HG03064 (cell line): ENCODE results near the gene PNPLA1.

Source experiments
- ATAC-seq: cut with Tn5 transposase; IDR thresholded peaks from one replicate; pipeline ENCODE4 v1.9.1; 2021; ENCODE audit warnings: low read depth; ENCODE audit not compliant: unreplicated experiment

The PNPLA1 gene

GRCh38 chr6:36269834-36270705 lies at the start of gene PNPLA1:
PNPLA1 (plus strand) TSS chr6:36270060; CDS start chr6:36270460, 400 bp downstream.
- no peak for ATAC-seq

GRCh38 chr6:36220226-36220625 lies 49.6 kb upstream of the PNPLA1 start:
- no peak for ATAC-seq

- ATAC-seq: no peak
These were observed 48.2 kb upstream of the PNPLA1 start for GRCh38 chr6:36221674-36222073.

- ATAC-seq: no peak
These were observed 46.9 kb upstream of the PNPLA1 start for GRCh38 chr6:36222924-36223323.

- no peak for ATAC-seq
These were observed 46.2 kb upstream of the PNPLA1 start for GRCh38 chr6:36223706-36224105.

- no peak for ATAC-seq
These were observed 44.9 kb upstream of the PNPLA1 start for GRCh38 chr6:36224918-36225461.

- no peak for ATAC-seq
These were observed 43.3 kb upstream of the PNPLA1 start for GRCh38 chr6:36226438-36227047.

GRCh38 chr6:36227379-36228228 lies 42.3 kb upstream of the PNPLA1 start:
- no peak for ATAC-seq

- no peak for ATAC-seq
These were observed 40.6 kb upstream of the PNPLA1 start for GRCh38 chr6:36229223-36229622.

- no peak for ATAC-seq
These were observed 39.5 kb upstream of the PNPLA1 start for GRCh38 chr6:36230371-36230770.

GRCh38 chr6:36232172-36232571 lies 37.7 kb upstream of the PNPLA1 start:
- no peak for ATAC-seq

- ATAC-seq: no peak
These were observed 34.6 kb upstream of the PNPLA1 start for GRCh38 chr6:36235309-36235708.

GRCh38 chr6:36235862-36236261 lies 34.0 kb upstream of the PNPLA1 start:
- no peak for ATAC-seq

- ATAC-seq: no peak
These were observed 30.1 kb upstream of the PNPLA1 start for GRCh38 chr6:36239774-36240173.

GRCh38 chr6:36241728-36242127 lies 28.1 kb upstream of the PNPLA1 start:
- no peak for ATAC-seq

GRCh38 chr6:36242161-36242560 lies 27.7 kb upstream of the PNPLA1 start:
- ATAC-seq: no peak

- no peak for ATAC-seq
These were observed 27.2 kb upstream of the PNPLA1 start for GRCh38 chr6:36242626-36243025.

- ATAC-seq: no peak
These were observed 26.2 kb upstream of the PNPLA1 start for GRCh38 chr6:36243562-36244212.

GRCh38 chr6:36244641-36245280 lies 25.1 kb upstream of the PNPLA1 start:
- ATAC-seq: no peak

GRCh38 chr6:36245572-36246061 lies 24.2 kb upstream of the PNPLA1 start:
- no peak for ATAC-seq
